PFSK-1 (cell line): ENCODE results near the gene DNAJC25.

Source experiments
- FOXP2 ChIP-seq: optimal IDR thresholded peaks from 2 replicates; pipeline ENCODE3; 2011; ENCODE audit warnings: borderline replicate concordance, control low read depth, inconsistent platforms; ENCODE audit not compliant: insufficient read depth; ENCODE audit errors: extremely low read length, extremely low read depth
- POLR2AphosphoS5 ChIP-seq: IDR thresholded peaks from 2 replicates; pipeline ENCODE4 v1.6.1; 2012; ENCODE audit warnings: low read depth, mild to moderate bottlenecking, control low read depth, low read length, moderate library complexity
- SIN3A ChIP-seq: IDR thresholded peaks from 2 replicates; pipeline ENCODE4 v1.6.1; 2012; ENCODE audit warnings: mild to moderate bottlenecking, low read length, moderate library complexity, borderline replicate concordance; ENCODE audit not compliant: insufficient read depth
- TAF1 ChIP-seq: IDR thresholded peaks from 2 replicates; pipeline ENCODE4 v1.6.1; 2012; ENCODE audit warnings: low read length, control low read depth, borderline replicate concordance; ENCODE audit not compliant: insufficient read depth
- TF ChIP-seq, protein P1 (sequence below), 2 experiments: IDR thresholded peaks; 2 replicates each; pipeline versions ENCODE4 v1.6.1 to v1.8.0; 2011 to 2012; ENCODE audit warnings: low read depth in 2 of 2, low read length in 2 of 2, control low read depth in 1 of 2, inconsistent platforms in 1 of 2, mild to moderate bottlenecking in 1 of 2, moderate library complexity in 1 of 2; ENCODE audit not compliant: insufficient read depth in 1 of 2

Gene DNAJC25

DNA sequence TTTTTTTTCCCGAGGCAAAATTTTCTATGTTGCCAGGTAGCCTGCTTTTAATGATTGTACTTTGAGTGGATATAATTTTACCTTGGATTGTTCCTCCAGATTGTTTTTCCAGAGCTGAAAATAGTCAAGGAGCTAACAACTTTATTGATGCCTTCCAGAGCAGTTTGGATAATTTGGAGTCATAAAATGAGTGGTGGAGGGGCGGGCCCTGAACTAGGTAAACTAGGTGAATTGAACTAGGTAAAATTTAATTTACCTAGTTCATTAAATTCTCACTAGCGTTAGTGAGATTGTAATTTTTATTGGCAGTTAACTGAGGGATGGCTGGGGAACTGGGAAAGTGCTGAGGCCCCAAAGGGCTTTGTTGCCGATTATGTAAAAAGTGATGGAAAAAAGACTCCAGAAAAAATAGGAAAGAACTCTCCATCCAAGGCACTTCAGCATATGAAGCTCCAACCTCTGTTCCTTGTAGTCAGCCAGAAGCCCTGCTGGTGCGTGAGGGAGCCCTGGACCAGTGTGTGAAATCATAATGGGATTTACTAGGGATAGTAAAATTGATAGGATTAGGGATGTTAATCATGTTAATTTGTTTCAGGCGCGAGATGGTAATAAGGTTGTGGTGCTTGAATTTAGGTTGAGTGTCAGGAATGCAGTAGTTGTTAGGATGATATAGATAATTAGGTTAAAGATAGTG lies 1.7 kb downstream of the DNAJC25 start:
- no peak for TF ChIP-seq TAF1
- TF ChIP-seq FOXP2: no peak
- no peak for TF ChIP-seq POLR2AphosphoS5
- TF ChIP-seq, protein P1, sequence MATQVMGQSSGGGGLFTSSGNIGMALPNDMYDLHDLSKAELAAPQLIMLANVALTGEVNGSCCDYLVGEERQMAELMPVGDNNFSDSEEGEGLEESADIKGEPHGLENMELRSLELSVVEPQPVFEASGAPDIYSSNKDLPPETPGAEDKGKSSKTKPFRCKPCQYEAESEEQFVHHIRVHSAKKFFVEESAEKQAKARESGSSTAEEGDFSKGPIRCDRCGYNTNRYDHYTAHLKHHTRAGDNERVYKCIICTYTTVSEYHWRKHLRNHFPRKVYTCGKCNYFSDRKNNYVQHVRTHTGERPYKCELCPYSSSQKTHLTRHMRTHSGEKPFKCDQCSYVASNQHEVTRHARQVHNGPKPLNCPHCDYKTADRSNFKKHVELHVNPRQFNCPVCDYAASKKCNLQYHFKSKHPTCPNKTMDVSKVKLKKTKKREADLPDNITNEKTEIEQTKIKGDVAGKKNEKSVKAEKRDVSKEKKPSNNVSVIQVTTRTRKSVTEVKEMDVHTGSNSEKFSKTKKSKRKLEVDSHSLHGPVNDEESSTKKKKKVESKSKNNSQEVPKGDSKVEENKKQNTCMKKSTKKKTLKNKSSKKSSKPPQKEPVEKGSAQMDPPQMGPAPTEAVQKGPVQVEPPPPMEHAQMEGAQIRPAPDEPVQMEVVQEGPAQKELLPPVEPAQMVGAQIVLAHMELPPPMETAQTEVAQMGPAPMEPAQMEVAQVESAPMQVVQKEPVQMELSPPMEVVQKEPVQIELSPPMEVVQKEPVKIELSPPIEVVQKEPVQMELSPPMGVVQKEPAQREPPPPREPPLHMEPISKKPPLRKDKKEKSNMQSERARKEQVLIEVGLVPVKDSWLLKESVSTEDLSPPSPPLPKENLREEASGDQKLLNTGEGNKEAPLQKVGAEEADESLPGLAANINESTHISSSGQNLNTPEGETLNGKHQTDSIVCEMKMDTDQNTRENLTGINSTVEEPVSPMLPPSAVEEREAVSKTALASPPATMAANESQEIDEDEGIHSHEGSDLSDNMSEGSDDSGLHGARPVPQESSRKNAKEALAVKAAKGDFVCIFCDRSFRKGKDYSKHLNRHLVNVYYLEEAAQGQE (IDR thresholded peaks at IDR 0.05; ENCODE audit: insufficient read depth in 1 of 2, low read depth in 2 of 2, low read length in 2 of 2): no peak
- no peak for TF ChIP-seq SIN3A

DNA sequence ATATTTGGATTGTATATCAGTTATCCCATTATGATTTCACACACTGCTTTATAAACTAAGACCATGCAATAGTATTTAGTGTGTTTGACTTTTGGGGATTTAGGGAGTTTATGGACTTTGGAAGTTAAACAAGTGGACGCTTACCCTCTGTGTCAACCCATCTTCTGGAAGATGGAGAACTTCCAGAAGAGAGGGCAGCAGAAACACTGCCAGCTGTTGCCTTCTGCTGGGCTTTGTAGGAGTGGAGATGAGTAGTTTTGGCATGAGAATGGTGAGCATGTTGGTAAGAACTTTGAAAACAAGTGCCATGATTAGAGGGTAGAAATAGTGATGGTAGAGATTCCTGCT lies 2.2 kb downstream of the DNAJC25 start:
- TF ChIP-seq TAF1 (no peak), POLR2AphosphoS5 (no peak), FOXP2 (no peak)

DNA sequence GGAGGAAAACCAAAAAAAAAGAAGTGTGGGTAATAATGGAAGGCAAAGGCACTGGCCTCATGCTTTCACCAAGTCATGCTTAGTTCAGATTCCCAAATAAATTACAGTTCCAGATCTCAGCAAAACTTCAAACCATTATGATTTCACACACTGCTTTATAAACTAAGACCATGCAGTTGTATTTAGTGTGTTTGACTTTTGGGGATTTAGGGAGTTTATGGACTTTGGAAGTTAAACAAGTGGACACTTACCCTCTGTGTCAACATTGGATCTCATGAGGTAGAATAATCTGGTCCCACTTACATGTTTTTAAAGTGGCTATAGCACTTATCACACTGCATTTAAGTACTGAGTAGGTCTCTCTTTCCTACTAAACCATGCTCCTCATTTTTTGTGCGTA lies 3.7 kb downstream of the DNAJC25 start:
- no peak for TF ChIP-seq TAF1
- no peak for TF ChIP-seq FOXP2
- TF ChIP-seq POLR2AphosphoS5: no peak
- TF ChIP-seq SIN3A: no peak
- TF ChIP-seq, protein P1 (IDR thresholded peaks at IDR 0.05; ENCODE audit: insufficient read depth in 1 of 2, low read depth in 2 of 2, low read length in 2 of 2): no peak

DNA sequence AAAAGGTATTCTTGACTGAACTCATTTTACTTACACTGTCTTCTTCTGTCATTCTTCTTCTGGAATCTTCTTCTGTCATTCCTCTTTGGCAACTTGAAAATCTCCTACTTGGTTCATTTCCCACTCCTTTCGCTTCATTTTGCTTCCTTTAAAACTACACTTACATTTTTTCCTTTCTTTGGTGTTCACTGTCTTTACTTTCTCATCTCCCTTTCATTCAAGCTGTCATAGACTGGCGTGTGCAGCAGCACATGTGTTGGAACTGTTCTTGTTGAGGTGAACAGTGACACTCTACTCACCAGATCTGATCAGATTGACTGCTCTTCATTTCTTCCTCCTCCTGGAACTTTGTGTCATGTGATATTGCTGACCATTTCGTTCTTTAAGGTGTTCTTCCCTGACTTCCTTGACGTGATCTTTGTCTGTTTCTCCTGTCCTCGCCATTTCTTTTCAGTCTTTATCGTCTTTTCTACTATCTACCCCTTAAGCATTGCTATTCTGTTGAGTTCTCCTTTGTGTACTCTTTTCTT lies 6.4 kb downstream of the DNAJC25 start:
- no peak for TF ChIP-seq FOXP2
- TF ChIP-seq, protein P1 (IDR thresholded peaks at IDR 0.05; ENCODE audit: insufficient read depth in 1 of 2, low read depth in 2 of 2, low read length in 2 of 2): no peak
- no peak for TF ChIP-seq TAF1
- TF ChIP-seq POLR2AphosphoS5: no peak
- TF ChIP-seq SIN3A: no peak

DNA sequence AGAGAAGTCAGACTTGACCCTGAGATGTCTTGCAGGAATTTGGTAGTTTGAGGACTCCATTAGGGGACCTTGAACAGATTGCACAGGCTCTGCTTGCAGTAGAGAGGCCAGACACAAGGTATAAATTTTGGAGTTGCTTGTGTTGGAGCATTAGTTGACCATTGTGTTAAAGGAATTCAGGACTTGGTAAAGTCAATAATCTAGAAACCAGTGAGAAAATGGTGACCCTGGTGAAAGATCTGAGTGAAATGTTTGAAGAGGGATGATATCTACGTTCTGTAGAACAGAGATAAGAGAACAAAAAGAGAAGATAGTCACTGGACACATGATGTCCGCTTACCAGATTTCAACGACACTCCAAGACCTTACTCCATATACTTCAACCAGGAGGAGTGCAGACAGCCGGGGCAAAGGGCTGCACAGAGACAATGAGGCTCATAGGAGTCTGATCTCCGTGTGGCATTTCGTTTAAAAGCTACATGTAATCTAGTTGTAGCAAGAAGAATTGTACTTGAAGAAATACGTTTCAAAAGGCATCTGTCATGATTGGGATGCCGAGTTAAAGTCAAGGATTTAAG lies 13.2 kb downstream of the DNAJC25 start:
- no peak for TF ChIP-seq FOXP2
- TF ChIP-seq TAF1: no peak
- no peak for TF ChIP-seq SIN3A
- TF ChIP-seq, protein P1 (IDR thresholded peaks at IDR 0.05; ENCODE audit: insufficient read depth in 1 of 2, low read depth in 2 of 2, low read length in 2 of 2): no peak
- no peak for TF ChIP-seq POLR2AphosphoS5
